Limb (tissue), 2 donors: ENCODE measurements around the gene DDIT4.
"Not testable (repeated sequence)": the region's sequence is repeated elsewhere in the genome, so short reads cannot be mapped to it uniquely, and the experiment has no call there.

Source experiments
- DNase-seq, 2 donors: peaks; one replicate each; pipeline ENCODE4 v3.0.0-alpha.2; 2016; ENCODE audit errors: extremely low spot score in 2 of 2

DDIT4 gene

GRCh38 chr10:72292223-72292691 is 18.5 kb downstream of the DDIT4 start:
- DNase-seq = no peak

DNA sequence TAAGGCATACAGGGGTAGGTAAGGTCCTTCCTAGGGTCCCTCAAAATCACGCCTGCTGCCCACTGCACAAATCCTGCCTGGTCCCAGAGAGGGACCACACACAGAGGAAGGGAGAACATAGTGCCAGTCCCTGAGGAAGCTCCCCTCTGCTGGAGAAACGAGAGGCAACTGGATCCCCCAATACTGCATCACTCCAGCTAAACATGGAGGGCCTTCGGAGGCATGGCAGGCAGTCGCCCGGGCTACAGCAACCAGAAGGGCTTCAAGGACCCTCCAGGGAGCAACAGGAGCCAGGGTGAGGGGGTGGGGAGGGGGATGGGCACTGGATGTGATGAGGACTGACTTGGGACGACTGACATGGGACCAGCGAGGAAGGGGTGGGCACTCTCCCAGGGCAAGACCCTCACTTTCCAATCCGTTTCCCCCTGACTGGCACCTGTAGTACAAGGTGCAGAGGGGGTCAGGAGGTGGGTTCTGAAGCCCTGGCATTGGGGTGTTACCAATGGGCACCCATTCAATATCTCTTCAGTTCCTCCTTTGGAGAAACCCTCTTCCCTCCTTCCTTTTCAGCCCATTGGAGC is 21.7 kb downstream of the DDIT4 start:
- DNase-seq = no peak

DNA sequence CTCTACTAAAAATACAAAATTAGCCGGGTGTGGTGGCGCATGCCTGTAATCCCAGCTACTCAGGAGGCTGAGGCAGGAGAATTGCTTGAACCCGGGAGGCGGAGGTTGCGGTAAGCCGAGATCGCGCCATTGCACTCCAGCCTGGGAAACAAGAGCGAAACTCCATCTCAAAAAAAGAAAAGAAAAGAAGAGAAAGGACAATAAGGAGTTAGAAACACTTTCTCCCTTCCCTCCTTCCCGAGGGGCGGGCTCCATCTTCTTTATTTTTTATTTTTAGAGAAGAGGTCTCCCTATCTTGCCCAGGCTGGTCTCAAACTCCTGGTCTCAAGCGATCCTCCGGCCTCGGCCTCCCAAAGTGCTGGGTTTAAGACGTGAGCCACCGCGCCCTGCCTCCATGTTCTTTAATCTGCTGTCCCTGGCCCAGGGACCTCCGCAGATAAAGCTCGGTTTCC is 23.1 kb downstream of the DDIT4 start:
- DNase-seq = not testable (repeated sequence)

- peak in 1 of 2 donors; percentile 65 for DNase-seq
Observed at GRCh38 chr10:72297281-72297804, 23.6 kb downstream of the DDIT4 start.

DNA sequence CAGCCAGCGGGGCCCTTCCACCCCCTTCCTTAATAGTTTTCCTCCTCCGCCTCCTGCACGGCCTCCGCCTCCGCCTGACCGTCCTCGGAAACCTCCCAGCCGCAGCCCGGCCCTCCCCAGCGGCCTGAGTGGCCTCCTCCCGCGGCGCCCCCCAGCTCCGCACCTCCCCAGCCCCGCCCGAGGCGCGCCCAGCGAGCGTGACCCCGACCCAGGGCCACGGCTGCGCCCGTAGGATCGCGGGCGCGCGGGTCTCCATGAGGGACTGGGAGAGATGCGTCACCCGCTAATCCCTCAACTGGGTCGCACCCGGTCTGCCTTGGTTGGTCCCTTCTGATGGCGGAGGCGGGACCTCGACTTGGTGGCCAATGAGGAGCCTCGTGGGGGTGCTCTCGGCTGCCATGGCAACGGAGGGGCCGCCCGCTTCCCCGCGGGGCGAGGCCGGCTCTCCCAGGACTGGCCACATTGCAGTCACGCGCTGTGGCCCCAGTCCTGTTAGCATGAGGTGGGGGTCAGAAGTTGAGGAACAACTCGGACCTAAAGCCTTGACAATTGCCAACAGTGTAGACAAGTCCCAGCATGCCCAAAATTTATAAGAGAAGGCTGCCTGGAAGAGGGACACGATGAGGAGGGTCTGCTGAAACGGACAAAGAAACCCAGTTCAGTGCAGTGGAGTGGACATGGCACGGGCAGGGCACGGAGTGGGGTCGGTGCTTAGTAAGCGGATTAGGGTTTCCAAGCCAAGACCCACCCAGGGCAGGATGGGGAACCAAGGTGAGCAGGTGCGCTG is 24.3 kb downstream of the DDIT4 start:
- DNase-seq = peak; percentile 95 to 96

DNA sequence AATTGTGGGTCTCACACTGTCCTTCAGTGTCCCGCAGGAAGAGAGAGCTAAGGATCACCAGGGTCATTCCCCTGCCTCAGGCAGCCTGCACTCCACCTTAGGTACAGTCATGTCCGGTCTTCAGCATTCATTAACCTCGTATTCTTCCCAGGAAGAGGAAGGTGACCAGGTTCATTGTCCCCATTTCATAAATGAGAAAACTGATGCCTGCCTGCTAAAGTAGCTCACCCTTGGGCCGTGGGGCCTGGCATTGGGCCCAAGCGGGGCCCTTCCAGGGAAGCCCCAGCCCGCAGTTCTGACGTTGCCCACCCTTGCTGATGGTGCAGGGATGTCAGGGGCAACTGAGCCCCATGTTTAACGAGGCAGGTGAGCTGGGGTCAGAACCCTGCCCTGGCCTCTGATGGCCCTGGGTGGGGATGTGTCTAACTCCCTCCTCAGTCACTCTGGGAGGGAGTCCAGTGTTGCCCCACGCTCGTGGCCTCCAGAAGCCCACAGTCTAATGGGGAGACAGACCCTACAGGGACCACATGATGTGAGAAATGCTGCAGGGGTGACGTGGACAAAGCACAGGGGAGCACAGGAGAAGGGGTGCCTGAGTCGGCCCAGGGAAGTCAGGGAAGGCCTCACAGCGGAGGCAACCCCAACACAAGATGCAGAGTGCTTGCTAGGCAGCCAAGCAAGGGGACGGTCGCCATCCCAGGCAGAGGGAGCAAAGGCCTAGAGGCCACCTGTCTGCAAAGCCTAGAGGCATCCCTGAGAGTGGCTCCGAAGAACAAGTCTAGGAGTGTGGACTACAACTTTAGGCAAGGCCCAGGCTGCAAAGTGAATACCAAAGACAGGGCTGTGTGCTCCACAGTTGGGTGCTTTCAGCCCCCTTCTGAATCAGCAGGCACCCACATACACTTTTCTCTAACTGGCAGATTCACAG is 25.1 kb downstream of the DDIT4 start:
- no peak for DNase-seq

GRCh38 chr10:72303424-72304128 is 29.9 kb downstream of the DDIT4 start:
- DNase-seq = no peak

GRCh38 chr10:72306215-72306760 is 32.6 kb downstream of the DDIT4 start:
- no peak for DNase-seq

GRCh38 chr10:72307711-72308110 is 34.0 kb downstream of the DDIT4 start:
- DNase-seq = not testable (repeated sequence)

DNA sequence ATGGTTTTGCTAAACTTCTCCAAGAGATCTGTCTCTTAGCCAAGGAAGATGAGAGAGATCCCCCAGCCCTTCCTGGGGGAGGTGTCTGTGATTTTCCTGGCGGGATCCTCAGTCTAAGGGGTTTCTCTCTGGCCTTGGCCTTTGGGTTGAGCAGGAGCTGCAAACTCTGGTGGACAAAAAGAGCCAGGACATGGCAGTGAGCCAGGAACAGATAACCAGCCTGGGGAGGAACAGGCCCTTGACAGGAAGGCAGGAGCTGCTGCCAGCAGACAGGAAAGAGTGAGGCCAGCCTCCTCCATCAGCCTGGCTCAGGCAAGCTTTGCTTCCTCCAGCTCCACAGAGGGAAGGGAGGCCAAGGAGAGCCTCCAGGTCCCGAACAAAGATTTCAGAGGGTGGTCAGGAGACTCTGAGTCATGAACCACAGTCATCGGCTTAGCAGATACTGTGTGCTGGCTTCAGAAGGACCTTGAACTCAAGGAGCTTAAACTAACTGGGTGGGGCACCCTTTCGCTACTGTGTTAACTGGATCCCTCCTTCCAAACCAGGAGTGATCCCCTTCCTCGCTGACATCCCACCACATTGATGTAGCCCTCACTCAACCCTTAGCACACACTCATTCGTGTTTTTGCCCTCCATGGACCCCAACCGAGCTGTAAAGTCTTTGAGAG is 34.7 kb downstream of the DDIT4 start:
- no peak for DNase-seq

DNA sequence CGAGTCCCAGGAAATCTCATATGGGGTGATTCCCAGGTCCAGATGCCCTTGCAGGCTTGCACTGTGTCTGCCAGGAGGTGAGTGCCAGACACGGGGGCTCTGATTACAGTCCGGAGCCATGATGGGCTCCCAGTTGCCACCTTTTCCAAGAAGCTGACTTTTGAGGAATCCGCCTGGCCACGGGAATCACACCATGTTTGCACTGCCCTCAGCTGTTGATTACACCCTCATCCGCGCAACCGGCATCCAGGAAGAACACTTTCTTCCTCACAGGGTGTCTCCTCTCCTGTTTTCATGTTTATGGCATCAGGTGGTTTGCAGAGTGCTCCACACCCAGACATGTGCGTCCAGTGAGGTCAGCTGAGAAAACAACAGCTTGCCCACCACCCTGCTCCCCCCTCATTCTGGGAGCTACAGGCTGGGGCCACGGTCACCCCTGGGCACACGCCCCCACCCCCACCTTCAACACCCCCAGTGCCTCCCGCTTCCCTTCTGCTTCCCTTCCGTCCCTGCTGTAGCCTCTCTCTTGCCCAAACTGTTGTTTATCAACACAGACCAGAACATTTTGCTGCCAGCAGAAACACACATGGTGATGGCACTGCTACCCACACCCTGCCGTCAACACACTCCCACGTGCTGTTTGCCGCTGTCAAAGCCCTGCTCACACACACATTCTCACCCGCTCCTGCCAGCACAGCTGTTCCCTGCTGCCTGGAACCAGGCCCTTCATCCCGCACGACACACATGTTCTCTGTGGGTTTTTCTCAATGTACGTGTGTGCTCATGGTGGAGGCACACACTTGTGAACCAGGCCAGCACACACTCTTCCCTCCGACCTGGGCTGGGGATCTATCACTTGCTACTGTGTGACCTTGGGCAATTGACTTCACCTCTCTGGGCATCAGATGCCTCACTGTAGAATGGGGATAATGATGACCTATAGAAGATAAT is 35.8 kb downstream of the DDIT4 start:
- peak in 1 of 2 donors; percentile 63 for DNase-seq

DNA sequence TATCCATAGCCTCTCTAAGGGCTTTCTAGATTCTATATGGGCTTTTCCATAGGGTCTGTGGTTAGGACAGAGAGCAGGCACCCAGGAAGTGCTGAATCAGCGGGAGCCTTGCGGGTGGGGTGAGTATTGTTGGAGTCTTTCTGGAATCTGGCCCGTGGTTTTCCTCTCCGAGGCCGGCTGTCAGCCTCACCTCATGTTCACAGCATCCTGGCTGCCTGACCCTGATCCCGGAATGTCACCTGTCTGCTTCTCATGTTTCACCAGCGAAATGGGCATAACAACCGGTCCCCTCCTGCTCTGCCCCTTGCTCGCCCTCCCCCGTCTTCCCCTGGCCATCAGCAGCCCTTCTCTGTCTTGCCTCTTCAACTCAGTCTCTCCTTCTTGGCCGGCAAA is 36.5 kb downstream of the DDIT4 start:
- DNase-seq = no peak

DNA sequence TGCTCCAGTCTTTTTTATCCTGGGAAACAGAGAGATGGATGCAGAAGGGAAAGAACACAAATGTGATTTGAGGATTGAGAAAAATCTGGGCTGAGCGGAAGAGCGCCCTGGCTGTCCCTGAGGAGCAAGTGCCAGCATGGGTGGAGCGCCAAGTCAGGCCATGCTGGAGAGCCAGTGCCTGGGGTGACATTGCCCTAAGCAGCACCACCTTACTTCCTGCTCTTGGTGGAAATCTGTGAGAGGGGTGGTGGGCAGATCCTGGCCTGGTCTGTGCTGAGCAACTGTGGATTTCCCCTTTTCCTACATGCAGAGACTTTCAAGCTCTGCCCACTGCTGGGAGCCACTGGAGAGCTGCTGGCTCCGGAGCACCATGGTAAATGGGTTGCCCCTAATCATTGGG is 36.9 kb downstream of the DDIT4 start:
- DNase-seq = no peak

GRCh38 chr10:72311667-72312066 is 37.9 kb downstream of the DDIT4 start:
- no peak for DNase-seq

DNA sequence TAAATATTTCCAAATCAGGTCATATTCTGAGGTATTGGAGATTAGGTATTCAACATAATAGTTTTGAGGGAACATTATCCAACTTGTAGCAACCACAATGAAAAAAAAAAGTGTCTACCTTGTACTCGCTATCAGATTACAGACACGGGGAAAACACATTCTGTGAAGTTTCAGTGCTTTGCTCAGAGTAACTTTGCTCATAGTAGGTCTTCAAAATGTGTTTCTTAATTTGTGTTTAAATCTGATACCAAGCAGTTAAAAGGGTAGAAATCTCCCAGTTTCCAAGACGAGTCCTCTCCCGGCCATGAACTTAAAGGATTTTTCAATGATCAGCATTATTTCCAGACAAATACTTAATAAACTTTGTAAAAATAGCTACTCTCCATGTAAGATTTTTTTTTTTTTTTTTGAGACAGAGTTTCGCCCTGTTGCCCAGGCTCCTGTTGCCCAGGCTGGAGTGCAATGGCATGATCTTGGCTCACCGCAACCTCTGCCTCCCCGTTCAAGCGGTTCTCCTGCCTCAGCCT is 39.2 kb downstream of the DDIT4 start:
- no peak for DNase-seq

GRCh38 chr10:72314263-72314662 is 40.5 kb downstream of the DDIT4 start:
- DNase-seq = no peak

DNA sequence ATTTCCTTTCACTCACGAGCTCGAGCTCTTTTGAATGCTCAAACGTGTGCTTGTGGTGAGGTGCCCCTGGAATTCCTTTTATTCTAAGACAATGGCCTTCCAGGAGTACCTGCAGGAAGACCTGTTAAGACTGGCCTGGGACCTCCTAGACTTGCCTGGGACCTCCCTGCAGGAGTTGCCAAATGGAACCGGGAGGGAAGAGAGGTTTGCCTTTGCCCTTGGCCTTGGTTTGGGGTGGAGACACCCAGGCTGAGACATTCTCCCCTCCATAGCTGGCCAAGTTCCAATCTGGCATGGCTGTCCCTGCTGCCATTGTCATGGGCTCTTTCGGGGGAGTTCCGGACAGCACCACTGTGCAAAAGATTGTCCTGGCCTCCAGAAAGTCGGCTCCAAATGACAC is 41.3 kb downstream of the DDIT4 start:
- no peak for DNase-seq

- peak; percentile 59 to 70 for DNase-seq
Observed at GRCh38 chr10:72315611-72316385, 42.1 kb downstream of the DDIT4 start.
